H9 (cell line): ENCODE measurements around the gene LMOD3. TPM values are rescaled to one million over a fixed set of nuclear protein-coding genes. Genes with fewer than 3 reads are reported as not detected.

Source experiments
- DNase-seq: peaks from one replicate; pipeline ENCODE4 v3.0.0-alpha.2; 2017
- H2AFZ ChIP-seq: one replicate; pipeline ENCODE4 v1.6.1; 2013; ENCODE audit warnings: mild to moderate bottlenecking, low read length, control low read depth, moderate library complexity
- H2AK5ac ChIP-seq: 2 replicates; pipeline ENCODE4 v1.6.1; 2013; ENCODE audit warnings: low read length, control low read depth, mixed read lengths; ENCODE audit not compliant: insufficient read length
- H2BK120ac ChIP-seq: one replicate; pipeline ENCODE4 v1.6.1; 2013; ENCODE audit warnings: low read depth, mild to moderate bottlenecking, low read length, control low read depth, inconsistent platforms; ENCODE audit not compliant: poor library complexity, severe bottlenecking
- H2BK12ac ChIP-seq: 2 replicates; pipeline ENCODE4 v1.6.1; 2013; ENCODE audit warnings: low read length, control low read depth, mixed read lengths, low read depth; ENCODE audit not compliant: insufficient read length
- H2BK15ac ChIP-seq: 2 replicates; pipeline ENCODE4 v1.6.1; 2013; ENCODE audit warnings: low read depth, low read length, control low read depth
- H2BK20ac ChIP-seq: one replicate; pipeline ENCODE4 v1.6.1; 2013; ENCODE audit warnings: low read depth, mild to moderate bottlenecking, low read length, control low read depth, inconsistent platforms; ENCODE audit not compliant: poor library complexity, severe bottlenecking
- H2BK5ac ChIP-seq: 2 replicates; pipeline ENCODE4 v1.6.1; 2013; ENCODE audit warnings: low read length, control low read depth, mixed read lengths; ENCODE audit not compliant: insufficient read length
- H3K14ac ChIP-seq: 2 replicates; pipeline ENCODE4 v1.6.1; 2013; ENCODE audit warnings: low read length, control low read depth; ENCODE audit not compliant: insufficient read depth
- H3K18ac ChIP-seq: 2 replicates; pipeline ENCODE4 v1.6.1; 2013; ENCODE audit warnings: low read depth, mild to moderate bottlenecking, mixed read lengths, low read length, control low read depth; ENCODE audit not compliant: insufficient read length
- H3K23ac ChIP-seq: 2 replicates; pipeline ENCODE4 v1.6.1; 2013; ENCODE audit warnings: low read length, control low read depth, mixed read lengths, low read depth; ENCODE audit not compliant: insufficient read length
- H3K23me2 ChIP-seq: 2 replicates; pipeline ENCODE4 v1.6.1; 2013; ENCODE audit warnings: low read depth, mild to moderate bottlenecking, mixed read lengths, low read length, control low read depth; ENCODE audit not compliant: insufficient read length, poor library complexity, severe bottlenecking
- H3K27ac ChIP-seq: 2 replicates; pipeline ENCODE4 v1.5.1; 2013; ENCODE audit warnings: low read length, control low read depth, mixed read lengths, low read depth; ENCODE audit not compliant: insufficient read length
- H3K27me3 ChIP-seq: 2 replicates; pipeline ENCODE4 v1.6.1; 2013; ENCODE audit warnings: low read length, control low read depth, inconsistent platforms; ENCODE audit not compliant: insufficient read depth
- H3K4ac ChIP-seq: 2 replicates; pipeline ENCODE4 v1.6.1; 2013; ENCODE audit warnings: low read depth, mild to moderate bottlenecking, control low read depth, inconsistent platforms, low read length, moderate library complexity
- H3K4me1 ChIP-seq: 2 replicates; pipeline ENCODE4 v1.6.1; 2013; ENCODE audit warnings: low read length, control low read depth, inconsistent platforms; ENCODE audit not compliant: insufficient read depth
- H3K4me2 ChIP-seq: 2 replicates; pipeline ENCODE4 v1.6.1; 2013; ENCODE audit warnings: low read length, control low read depth, mixed read lengths; ENCODE audit not compliant: insufficient read length, insufficient read depth
- H3K56ac ChIP-seq: 2 replicates; pipeline ENCODE4 v1.6.1; 2013; ENCODE audit warnings: low read depth, mild to moderate bottlenecking, mixed read lengths, low read length, control low read depth; ENCODE audit not compliant: insufficient read length
- H3K79me1 ChIP-seq: 2 replicates; pipeline ENCODE4 v1.6.1; 2013; ENCODE audit warnings: low read depth, mild to moderate bottlenecking, moderate library complexity, low read length, control low read depth, inconsistent platforms; ENCODE audit not compliant: insufficient read depth, poor library complexity, severe bottlenecking
- H3K79me2 ChIP-seq: 2 replicates; pipeline ENCODE4 v1.6.1; 2013; ENCODE audit warnings: low read length, control low read depth, inconsistent platforms; ENCODE audit not compliant: insufficient read depth
- H3K9ac ChIP-seq: 2 replicates; pipeline ENCODE4 v1.6.1; 2013; ENCODE audit warnings: low read length, control low read depth, mixed read lengths; ENCODE audit not compliant: insufficient read length; ENCODE audit errors: extremely low read depth
- H3K9me3 ChIP-seq: one replicate; pipeline ENCODE4 v1.6.1; 2013; ENCODE audit warnings: low read depth, low read length, inconsistent platforms; ENCODE audit not compliant: control insufficient read depth
- H3T11ph ChIP-seq: one replicate; pipeline ENCODE4 v1.6.1; 2013; ENCODE audit warnings: mild to moderate bottlenecking, low read length, control low read depth, inconsistent platforms
- H4K20me1 ChIP-seq: one replicate; pipeline ENCODE4 v1.6.1; 2013; ENCODE audit not compliant: control insufficient read depth, insufficient read length, insufficient read depth
- H4K5ac ChIP-seq: 2 replicates; pipeline ENCODE4 v1.6.1; 2013; ENCODE audit warnings: low read depth, mild to moderate bottlenecking, mixed read lengths, low read length, control low read depth; ENCODE audit not compliant: insufficient read length
- H4K8ac ChIP-seq: replicated peaks from 2 replicates; pipeline ENCODE4 v1.6.1; 2013; ENCODE audit warnings: low read length, control low read depth, mixed read lengths, low read depth; ENCODE audit not compliant: insufficient read length
- H4K91ac ChIP-seq: 2 replicates; pipeline ENCODE4 v1.6.1; 2013; ENCODE audit warnings: low read depth, mild to moderate bottlenecking, moderate library complexity, mixed read lengths, low read length, control low read depth; ENCODE audit not compliant: insufficient read length
- H3K27ac Mint-ChIP-seq, 3 experiments: 2 replicates in 2 of 3; 3 replicates in 1 of 3; pipeline ENCODE4 v1.8.0; 2020 to 2021; ENCODE audit warnings: mixed read lengths in 3 of 3, mild to moderate bottlenecking in 1 of 3, moderate library complexity in 1 of 3
- H3K27me3 Mint-ChIP-seq: 2 replicates; pipeline ENCODE4 v1.8.0; 2021; ENCODE audit warnings: low read depth, mild to moderate bottlenecking, moderate library complexity, mixed read lengths
- H3K36me3 Mint-ChIP-seq, 3 experiments: 2 replicates in 2 of 3; 3 replicates in 1 of 3; pipeline ENCODE4 v1.8.0; 2020 to 2021; ENCODE audit warnings: low read depth in 3 of 3, mixed read lengths in 3 of 3; ENCODE audit not compliant: insufficient read depth in 1 of 3
- H3K4me1 Mint-ChIP-seq, 2 experiments: 2 replicates each; pipeline ENCODE4 v1.8.0; 2020; ENCODE audit warnings: mixed read lengths in 2 of 2
- H3K4me3 Mint-ChIP-seq, 2 experiments: 2 replicates in 1 of 2; 3 replicates in 1 of 2; pipeline ENCODE4 v1.8.0; 2020 to 2021; ENCODE audit warnings: mild to moderate bottlenecking in 2 of 2, mixed read lengths in 2 of 2, moderate library complexity in 1 of 2
- H3K9me3 Mint-ChIP-seq, 2 experiments: 2 replicates in 1 of 2; 3 replicates in 1 of 2; pipeline ENCODE4 v1.8.0; 2020; ENCODE audit warnings: mild to moderate bottlenecking in 2 of 2, mixed read lengths in 2 of 2, moderate library complexity in 1 of 2
- WGBS: extraction: QIAGEN DNeasy Blood & Tissue Kit; methylation state at CpG from one replicate; pipeline ENCODE4 v1.1.7; 2013; ENCODE audit warnings: missing lambda C conversion rate, low lambda C conversion rate, mixed read lengths; ENCODE audit not compliant: insufficient read length; ENCODE audit errors: extremely low coverage; 5-methylcytosine and 5-hydroxymethylcytosine counted together
- total RNA-seq: library from RNA; stranded (reverse); gene quantifications from 2 replicates; pipeline ENCODE4 v1.2.1, GENCODE V29; 2021
- TF ChIP-seq, protein P1 (sequence below): fragments of 200-600 bp; sonication (generic); conservative IDR thresholded peaks from 3 replicates; pipeline ENCODE4 v1.8.0; 2021; ENCODE audit warnings: antibody characterized with exemption, mild to moderate bottlenecking

The LMOD3 gene
- total RNA-seq, 1 experiment from 2014 or later: not detected

DNA sequence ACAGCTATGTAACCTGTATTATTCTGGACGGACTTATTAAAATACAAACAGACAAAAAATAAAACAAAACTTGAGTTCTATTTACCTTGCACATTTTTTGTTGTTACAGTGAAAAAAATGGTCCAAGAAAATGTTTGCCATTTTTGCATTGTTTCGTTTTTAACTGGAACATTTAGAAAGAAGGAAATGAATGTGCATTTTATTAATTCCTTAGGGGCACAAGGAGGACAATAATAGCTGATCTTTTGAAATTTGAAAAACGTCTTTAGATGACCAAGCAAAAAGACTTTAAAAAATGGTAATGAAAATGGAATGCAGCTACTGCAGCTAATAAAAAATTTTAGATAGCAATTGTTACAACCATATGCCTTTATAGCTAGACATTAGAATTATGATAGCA lies 17.1 kb downstream of the LMOD3 start:
- Histone ChIP-seq H3K79me2 (no peaks in the 10 kb centered on the region), H2BK120ac (no peak overlapping the region), H3K4ac (no peak overlapping the region), H3K14ac (no peak overlapping the region), H2BK5ac (no peak overlapping the region), H3K27ac (no peak overlapping the region), H3T11ph (no peak overlapping the region), H3K9ac (no peak overlapping the region), H3K18ac (no peak overlapping the region), H3K56ac (no peak overlapping the region), H3K27me3 (no peaks in the 10 kb centered on the region), H3K79me1 (no peaks in the 10 kb centered on the region), H3K23me2 (no peaks in the 10 kb centered on the region), H3K4me2 (no peak overlapping the region), H2AK5ac (no peak overlapping the region), H2AFZ (no peak overlapping the region), H2BK20ac (no peak overlapping the region), H3K9me3 (no peaks in the 10 kb centered on the region), H2BK15ac (no peak overlapping the region), H4K20me1 (no peaks in the 10 kb centered on the region), H3K4me1 (no peaks in the 10 kb centered on the region), H4K8ac (no peak overlapping the region), H4K91ac (no peak overlapping the region), H4K5ac (no peak overlapping the region), H3K23ac (no peak overlapping the region), H2BK12ac (no peak overlapping the region)
- H3K36me3 Mint-ChIP-seq: peaks cover 0 to 13% (median 0%) of the 10 kb centered on the region in 3 experiments; a peak in 1 of 7 replicates
- DNase-seq: no peak
- H3K4me1 Mint-ChIP-seq: no peaks in the 10 kb centered on the region
- H3K9me3 Mint-ChIP-seq: no peaks in the 10 kb centered on the region
- H3K27ac Mint-ChIP-seq: no peak overlapping the region
- no CpG with 5 or more reads among the region's 3 CpGs for WGBS
- no peak overlapping the region for H3K4me3 Mint-ChIP-seq
- H3K27me3 Mint-ChIP-seq: no peaks in the 10 kb centered on the region
- TF ChIP-seq, protein P1, sequence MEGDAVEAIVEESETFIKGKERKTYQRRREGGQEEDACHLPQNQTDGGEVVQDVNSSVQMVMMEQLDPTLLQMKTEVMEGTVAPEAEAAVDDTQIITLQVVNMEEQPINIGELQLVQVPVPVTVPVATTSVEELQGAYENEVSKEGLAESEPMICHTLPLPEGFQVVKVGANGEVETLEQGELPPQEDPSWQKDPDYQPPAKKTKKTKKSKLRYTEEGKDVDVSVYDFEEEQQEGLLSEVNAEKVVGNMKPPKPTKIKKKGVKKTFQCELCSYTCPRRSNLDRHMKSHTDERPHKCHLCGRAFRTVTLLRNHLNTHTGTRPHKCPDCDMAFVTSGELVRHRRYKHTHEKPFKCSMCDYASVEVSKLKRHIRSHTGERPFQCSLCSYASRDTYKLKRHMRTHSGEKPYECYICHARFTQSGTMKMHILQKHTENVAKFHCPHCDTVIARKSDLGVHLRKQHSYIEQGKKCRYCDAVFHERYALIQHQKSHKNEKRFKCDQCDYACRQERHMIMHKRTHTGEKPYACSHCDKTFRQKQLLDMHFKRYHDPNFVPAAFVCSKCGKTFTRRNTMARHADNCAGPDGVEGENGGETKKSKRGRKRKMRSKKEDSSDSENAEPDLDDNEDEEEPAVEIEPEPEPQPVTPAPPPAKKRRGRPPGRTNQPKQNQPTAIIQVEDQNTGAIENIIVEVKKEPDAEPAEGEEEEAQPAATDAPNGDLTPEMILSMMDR: no peak
